Central memory CD4-positive, alpha-beta T cell (primary cell): ENCODE measurements around the gene HSPBAP1.
A peak's percentile ranks its signal among the peaks of the same experiment; 100 is the strongest.

Source experiments
- DNase-seq: peaks from one replicate; pipeline ENCODE4 v3.0.0; 2022
- total RNA-seq, 3 experiments: gene quantifications; one replicate each; lab custom pipeline; 2026; lab: John Stamatoyannopoulos, UW

The HSPBAP1 gene
- 11.2 to 28.7 (median 21.6) reads per million in 3 experiments for total RNA-seq

DNA sequence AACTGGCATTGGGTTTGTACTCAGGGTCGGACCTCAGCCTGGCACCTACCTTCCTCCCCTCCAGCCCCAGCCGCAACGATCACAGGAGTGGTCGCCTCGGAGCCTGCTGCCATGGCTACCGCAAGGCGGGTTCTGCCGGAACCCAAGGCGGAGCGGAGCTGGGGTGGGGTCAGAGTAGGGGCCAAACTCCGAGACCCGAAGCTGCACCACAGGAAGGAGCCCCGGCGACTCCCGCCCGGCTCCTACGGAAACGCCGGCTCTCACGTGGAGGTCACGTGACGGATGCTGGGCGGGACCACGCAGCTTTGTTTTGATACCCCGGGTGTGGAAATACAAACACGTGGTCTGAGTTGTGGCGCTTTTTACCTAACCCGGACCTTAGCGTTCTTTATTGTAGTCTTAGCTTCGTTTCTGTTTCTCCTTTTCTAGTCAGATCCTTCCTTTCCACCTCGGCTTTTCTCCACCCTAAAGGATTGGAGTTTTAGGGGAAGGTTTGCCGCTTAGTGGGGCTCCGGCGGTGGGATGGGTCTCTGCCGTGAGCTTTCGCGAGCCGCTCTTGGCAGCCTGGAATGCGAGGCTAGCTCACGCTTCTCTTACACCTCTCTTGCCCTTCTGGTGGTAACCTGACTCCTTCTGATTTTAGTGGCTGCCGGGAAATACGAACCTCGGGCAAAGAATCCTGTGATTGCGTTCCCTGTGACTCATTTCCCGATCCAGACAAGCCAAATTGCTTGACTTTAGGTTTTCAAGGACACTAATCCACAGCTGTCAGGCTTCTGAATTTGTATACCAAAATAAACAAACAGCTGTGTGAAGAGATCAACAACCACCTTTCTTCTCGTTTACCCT is at the start of gene HSPBAP1:
TSS of gene HSPBAP1 (minus strand) at position 264 of the 849 bp plus-strand sequence. CDS start at position 113, 151 bp downstream.
- peak; percentile 84 for DNase-seq

GRCh38 chr3:122835590-122835989 is 42.0 kb upstream of the HSPBAP1 start:
- DNase-seq: no peak

DNA sequence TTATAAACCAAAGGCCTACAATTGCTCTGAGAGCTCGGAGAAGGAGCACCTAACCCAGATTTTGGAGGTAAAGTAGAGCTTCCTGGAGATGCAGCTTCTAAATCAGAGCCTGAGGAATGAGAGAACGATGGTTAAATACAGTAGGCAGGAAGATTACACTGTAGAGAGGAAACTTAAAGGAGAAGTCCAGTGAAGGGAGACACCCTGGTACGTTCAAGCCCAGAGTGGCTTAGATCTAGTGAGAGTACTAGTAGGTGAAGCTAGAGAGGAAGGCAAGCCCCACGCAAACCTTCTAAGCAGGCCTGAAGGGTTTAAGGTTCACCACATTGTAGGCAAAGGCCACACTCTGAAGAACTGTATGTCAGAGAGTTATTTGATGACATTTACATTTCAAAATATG is 34.6 kb upstream of the HSPBAP1 start:
- DNase-seq: no peak

GRCh38 chr3:122826278-122826677 is 32.6 kb upstream of the HSPBAP1 start:
- no peak for DNase-seq

DNA sequence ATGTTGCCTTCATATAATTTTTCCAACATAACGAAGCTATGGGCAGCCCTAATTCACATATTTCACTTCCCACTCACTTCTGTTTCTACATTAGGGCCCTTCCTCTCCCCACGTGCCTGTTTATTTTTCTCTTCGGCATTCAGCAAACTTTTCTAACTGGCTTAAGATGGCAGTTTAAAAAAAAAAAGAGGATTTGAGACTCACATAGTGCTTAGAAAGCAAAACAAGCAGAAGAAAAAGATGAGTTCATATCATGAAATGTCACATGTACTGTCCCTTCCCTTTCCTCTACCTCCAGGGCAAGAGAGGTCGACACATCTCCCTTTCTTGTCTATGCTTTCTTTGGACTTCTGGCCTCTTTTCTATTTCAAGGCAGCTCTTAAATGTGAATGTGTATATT is 31.8 kb upstream of the HSPBAP1 start:
- no peak for DNase-seq

GRCh38 chr3:122824465-122825381 is 31.1 kb upstream of the HSPBAP1 start:
- no peak for DNase-seq

GRCh38 chr3:122816587-122816986 is 23.0 kb upstream of the HSPBAP1 start:
- no peak for DNase-seq

- no peak for DNase-seq
Measured at GRCh38 chr3:122810734-122811133, 17.1 kb upstream of the HSPBAP1 start.

DNA sequence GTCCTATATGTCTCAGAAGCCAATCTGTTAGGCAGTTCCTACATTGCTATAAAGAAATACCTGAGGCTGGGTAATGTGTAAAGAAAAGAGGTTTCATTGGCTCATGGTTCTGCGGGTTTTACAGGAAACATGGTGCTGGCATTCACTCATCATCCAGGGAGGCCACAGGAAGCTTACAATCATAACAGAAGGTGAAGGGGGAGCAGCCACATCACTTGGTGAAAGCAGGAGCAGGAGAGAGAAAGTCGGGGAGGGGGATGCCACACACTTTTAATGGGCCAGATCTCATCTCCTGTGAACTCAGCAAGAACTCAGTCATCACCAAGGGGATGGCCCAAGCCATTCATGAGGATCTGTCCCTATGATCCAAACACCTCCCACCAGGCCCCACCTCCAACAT is 10.3 kb upstream of the HSPBAP1 start:
- no peak for DNase-seq

GRCh38 chr3:122802323-122802722 is 8.7 kb upstream of the HSPBAP1 start:
- no peak for DNase-seq

- DNase-seq: no peak
Measured at GRCh38 chr3:122800706-122801237, 7.1 kb upstream of the HSPBAP1 start.

- DNase-seq: no peak
Measured at GRCh38 chr3:122800031-122800430, 6.4 kb upstream of the HSPBAP1 start.

DNA sequence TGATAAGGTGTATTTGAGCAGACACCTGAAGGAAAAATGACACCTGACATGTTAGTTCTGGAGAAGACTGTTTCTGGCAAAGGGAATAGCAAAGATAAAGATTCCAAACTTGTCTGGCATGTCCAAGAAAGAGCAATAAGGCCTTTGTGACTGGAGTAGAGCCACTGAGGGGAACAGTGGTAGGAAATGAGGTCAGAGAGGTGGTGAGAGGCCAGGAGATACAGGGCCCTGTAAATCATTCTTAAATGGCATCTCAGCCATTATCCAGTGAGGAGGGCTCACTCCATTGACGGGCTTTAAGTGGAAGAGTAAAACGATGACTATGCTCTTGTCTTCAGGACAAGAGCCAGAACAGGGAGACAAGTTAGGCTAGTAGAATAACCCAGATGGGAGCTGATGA is 5.7 kb upstream of the HSPBAP1 start:
- DNase-seq: no peak

DNA sequence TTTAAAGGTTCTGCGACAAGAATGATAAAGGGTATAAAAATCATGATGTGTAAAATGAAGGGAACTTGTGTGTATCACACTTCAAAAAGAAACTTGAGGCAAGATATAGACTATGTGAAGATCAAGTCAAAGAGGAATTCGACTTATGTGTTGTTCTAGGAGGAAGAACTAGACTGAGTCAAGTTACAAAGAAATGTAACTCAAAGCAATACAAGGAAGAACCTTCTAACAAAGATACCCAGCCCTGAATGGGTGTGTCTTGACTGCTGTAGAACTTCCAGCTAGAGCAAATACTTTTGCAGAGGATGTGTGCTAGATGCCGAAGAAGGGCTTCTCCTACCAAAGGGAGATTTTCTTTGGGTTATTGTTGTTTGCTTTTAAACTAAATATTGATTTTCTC is 3.7 kb upstream of the HSPBAP1 start:
- DNase-seq: no peak

DNA sequence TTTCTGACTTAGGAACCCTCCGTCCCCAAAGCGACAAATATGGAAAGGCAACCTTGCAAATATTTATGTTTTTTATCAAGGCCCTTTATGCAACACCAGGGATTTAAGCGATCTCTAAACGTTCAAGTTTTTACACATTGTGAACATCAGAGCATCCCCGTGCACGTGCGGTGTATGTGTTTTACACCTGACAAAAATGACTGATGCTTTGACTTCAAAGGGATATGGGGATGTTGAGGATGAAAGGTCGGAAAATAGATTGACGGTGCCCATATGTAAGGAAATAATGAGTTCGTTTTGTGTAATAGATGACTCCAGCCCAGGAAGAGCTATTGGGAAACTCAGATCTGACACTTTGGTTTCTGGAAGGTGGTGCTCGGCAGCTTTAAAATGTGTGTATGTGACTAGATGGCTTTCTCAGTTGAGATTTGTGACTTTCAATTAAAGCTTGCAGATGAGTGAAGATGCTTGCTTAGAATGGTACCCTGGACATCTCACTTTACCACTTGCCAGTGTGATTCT is 2.1 kb upstream of the HSPBAP1 start:
- DNase-seq: no peak

DNA sequence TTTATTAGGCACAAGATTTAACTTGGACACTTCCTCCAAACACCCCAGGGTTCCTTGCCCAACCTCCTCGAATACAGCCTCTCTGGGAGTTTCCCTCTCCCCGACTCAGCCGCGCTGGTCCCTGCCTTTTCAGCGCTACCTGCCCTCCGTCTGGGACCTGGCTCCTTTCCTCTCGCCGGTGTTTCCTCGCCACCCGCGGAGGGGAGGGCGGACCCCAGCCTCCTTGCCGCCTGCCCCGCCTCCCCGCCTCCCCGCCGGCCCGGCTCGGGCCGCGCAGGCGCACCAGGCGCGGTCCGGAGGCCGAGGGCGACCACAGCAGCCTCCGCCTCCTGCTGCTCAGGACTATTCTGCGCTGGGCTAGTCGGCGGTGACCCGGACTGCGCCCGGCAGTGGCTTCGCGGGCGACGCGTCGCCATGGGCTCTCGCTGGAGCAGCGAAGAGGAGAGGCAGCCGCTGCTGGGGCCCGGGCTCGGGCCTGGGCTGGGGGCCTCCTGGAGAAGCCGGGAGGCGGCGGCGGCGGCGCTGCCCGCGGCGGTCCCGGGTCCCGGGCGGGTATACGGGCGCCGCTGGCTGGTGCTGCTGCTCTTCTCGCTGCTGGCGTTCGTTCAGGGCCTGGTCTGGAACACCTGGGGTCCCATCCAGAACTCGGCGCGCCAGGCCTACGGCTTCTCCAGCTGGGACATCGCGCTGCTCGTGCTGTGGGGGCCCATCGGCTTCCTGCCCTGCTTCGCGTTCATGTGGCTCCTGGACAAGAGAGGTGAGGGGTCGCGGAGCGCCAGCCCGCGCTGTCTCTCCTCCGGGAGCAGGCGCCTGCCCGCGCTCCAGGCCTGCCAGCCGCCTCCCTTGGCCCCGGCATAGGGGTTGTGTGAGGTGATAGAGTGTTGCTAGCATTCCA is 1.4 kb upstream of the HSPBAP1 start, which contains the start of gene SLC49A4:
TSS of gene SLC49A4 (plus strand) at position 291 of the 895 bp plus-strand sequence. CDS start at position 415, 124 bp downstream.
- peak; percentile 67 for DNase-seq

GRCh38 chr3:122794483-122794778 is 800 bp upstream of the HSPBAP1 start:
- DNase-seq: peak; percentile 1

DNA sequence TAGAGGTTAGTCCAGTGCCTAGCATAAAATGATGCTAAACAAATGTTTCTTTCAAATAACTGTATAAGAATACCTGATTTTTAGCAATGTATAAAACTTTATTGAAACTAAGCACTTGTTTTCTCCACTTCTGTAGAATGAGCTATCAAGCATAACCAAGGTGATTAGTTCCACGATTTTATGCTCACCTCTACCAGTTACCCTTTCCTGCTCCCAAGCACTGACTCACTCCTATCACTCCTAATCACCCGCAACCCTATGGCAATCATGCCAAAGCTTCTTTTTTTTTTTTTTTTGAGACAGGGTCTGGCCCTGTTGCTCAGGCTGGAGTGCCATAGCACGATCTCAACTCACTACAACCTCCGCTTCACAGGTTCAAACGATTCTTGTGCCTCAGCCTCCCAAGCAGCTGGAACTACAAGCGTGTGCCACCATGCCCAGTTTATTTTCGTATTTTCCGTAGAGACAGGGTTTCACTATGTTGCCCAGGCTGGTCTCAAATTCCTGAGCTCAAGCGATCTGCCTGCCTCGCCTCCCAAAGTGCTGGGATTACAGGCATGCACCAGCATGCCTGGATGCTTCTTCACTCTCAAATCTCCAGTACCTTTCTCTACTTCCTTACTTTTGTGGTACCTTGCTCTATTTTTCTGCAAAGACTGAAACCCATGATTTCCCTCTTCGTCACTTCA is 3.9 kb downstream of the HSPBAP1 start:
- no peak for DNase-seq

DNA sequence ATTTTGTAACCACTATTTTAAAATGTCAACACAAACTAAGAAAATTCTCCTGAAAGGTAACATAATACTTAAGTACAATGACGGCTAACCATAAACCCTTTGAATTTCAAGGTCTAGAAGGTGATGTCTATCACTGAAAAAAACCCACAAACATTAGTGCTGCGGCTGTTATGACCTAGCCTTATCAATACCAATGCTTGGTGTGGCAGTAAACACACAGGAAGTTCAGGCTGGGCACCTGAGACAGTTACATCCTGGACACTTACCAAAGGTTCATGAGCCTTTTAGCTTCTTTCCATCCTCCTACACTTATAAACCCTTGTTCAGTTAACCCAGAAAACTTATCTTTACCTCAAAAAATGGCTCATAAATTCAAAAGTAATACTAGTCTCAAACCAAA is 5.8 kb downstream of the HSPBAP1 start:
- DNase-seq: no peak

GRCh38 chr3:122786066-122786465 is 7.6 kb downstream of the HSPBAP1 start:
- DNase-seq: no peak

GRCh38 chr3:122785231-122785630 is 8.4 kb downstream of the HSPBAP1 start:
- no peak for DNase-seq
